Medulla oblongata (tissue), 1 donor: ENCODE data around the gene GDF2.

Experiments used
- DNase-seq: peaks from one replicate; pipeline ENCODE4 v3.0.0-alpha.2; 2015; ENCODE audit errors: extremely low spot score

GDF2 gene

GRCh38 chr10:47322300-47323061 lies at the start of gene GDF2:
Gene GDF2 (plus strand): TSS chr10:47322454. CDS start chr10:47322669, 215 bp downstream.
- no peak for DNase-seq

- DNase-seq: no peak
Observed at GRCh38 chr10:47276071-47276470, 46.2 kb upstream of the GDF2 start.

- no peak for DNase-seq
Observed at GRCh38 chr10:47276576-47277351, 45.5 kb upstream of the GDF2 start.

DNA sequence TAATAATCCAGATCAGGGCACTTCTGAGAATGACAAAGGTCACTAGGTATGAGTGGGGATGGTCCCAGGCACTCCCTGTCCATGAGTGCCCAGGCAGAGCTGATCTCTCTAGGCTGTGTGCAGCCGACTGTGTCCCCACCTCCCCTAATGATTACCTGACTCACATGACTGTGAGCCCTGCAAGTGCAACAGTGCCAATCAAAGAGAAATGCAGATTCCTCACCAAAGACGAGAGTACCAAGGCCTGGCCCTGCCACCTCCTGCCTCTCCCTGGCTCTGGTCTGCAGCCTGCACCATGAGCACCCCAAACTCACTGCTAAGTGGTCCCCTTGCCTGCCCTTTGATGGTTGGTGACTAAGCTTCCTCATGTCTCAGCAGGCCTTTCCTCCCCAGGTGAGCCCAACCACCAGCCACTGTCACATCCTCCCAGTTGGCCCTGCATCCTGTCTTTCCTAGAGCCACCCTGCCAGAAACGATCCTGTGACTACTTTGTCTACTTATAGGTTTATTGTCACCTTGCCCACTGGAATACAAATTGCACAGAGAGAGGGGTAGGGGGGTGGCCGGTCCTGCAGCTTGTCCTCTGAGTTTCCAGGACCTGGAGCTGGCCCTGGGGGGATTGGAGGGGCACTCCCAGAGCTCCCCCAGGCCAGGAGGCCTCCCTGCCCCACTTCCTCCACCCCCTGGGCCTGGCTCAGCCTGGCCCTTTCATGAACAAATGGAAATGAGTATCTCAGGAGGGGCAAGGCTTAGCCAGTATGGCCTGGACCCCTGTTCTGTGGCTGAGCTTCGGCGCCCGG lies 44.7 kb upstream of the GDF2 start:
- DNase-seq: no peak

DNA sequence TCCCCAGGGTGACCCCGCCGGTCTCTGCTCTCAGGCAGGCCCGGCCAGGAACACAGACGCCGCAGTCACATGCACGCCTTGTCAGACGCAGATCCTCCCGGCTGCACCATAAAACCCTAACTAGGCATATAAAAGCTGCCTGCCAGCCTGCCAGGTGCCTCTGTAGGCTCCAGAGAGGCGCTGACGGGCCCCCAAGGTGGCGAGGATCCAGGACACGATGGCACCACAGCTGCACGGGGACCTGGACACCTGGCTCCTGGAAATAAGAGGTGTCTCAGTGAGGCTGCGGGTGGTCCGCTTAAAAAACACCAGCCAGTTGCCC lies 44.1 kb upstream of the GDF2 start:
- no peak for DNase-seq

- no peak for DNase-seq
Observed at GRCh38 chr10:47278720-47279119, 43.5 kb upstream of the GDF2 start.

DNA sequence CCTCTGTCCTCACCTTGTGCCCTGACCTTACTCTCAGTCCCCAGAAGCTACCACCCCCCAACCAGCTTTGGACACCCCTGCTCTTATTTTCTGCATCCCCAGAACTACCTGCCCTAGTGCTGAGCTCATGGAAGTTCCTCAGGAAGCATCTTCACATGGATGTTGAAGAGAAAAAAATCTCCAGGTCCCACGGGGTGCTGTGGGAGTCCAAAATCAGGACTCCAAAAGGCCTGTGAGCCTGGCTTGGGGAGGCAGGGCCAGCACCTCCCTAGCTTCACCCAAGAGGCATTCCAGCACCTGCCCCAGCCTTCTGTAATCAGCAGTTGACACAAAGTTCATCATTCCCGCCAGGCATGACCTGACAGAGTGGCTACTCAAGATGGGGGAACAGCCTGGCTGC lies 43.0 kb upstream of the GDF2 start:
- no peak for DNase-seq

DNA sequence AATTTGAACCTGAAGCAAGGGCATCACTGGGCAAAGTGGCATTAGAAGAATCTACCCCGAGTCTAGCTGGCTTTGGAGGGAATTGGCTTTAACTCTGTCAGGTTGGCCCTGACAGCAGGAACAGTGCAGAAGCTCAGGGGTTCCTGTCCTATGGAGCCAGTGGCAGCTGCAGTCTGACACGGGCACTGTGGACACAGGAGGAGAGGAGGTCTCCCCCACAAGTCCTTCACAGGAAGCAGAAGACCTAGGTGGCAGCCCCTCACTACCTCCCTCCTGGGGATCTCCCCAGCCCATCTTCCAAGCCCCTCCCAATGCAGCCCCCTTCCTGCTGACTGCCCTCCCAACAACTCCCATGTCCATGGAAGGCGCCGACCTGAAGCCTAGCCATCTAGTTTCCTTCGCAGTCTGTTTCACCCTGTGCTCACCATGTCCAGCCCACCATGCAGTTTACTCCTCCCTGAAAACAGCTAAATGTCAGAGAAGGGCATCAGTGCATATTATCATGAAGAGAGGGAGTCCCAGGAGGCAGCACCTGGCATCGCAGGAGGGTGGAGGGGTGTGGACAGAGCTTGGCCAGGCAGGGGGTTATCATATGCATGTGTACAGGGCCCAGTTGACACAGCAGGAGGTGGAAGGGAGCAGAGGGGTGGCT lies 40.1 kb upstream of the GDF2 start:
- no peak for DNase-seq

- DNase-seq: no peak
Observed at GRCh38 chr10:47282657-47283018, 39.6 kb upstream of the GDF2 start.

- no peak for DNase-seq
Observed at GRCh38 chr10:47283101-47283630, 39.1 kb upstream of the GDF2 start.

DNA sequence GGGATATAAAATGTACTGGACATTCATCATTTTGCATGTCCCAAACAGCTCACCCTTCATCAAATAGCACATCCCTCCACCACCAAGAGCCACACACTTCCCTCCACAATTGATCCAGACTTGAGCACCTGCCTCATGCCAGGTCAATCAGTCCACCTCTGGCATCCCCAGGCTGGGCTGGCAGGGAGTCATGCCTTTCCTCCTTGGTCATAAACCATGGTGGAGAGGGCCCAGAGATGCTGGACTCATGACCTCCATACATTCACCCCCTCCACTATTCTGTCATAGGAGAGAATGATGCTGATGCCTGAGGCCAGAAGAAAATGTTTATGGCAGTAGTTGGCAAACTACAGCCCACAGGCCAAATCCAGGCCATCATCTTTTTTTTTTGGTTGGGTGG lies 38.4 kb upstream of the GDF2 start:
- no peak for DNase-seq

DNA sequence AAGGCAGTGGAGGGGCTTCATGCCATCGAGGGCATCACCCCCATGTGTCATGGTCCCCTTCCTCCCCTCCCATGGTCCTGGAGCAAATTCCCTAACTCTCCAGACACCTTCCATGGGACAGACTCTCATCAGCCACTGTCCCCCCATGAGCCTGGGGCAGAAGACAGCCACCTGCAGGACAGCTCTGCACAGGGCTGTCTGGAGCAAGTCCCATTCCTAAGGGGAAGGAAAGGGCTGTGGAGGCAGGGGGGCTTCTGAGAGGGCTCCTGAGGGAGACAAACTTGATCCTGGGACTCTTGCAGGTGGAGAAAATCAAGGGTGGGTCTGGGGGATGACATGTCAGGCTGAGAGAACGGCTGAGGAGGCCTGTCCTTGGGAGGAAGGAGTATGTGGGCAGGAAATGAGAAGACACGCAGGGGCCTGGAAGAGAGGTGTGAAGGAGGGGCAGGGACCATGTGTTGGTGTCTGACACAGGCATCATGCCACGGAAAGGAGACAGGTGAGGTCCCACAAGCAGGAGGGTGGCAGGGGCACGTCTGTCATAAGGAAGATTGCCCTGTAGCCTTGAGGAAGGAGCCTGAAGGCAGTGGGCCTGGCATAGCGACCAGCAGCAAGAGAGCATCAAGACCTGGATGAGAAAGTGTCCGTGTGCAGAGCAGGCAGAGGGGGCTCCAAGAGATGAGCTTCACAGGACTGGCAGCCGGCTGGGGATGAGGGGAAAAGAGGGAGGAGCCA lies 36.7 kb upstream of the GDF2 start:
- DNase-seq: no peak

DNA sequence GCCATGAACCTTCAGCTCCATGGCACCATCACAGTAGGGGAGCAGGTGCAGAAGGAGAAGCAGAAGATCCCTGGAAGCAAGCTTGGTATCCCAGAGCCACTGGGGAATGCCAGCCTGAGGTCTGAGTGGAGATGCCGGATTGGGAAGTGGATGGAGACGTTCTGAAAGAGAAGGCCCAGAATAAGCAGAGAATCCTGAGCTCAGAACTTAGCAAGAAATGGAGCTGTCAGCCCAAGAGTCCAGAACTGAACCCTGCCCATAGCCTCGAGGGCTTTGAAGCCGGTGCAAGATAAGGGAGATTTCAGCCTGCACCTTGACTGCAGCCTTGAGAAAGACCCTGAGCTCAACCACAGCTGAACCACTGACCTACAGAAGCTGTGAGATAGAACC lies 36.1 kb upstream of the GDF2 start:
- DNase-seq: no peak

- no peak for DNase-seq
Observed at GRCh38 chr10:47286591-47287315, 35.5 kb upstream of the GDF2 start.

GRCh38 chr10:47287365-47287802 lies 34.9 kb upstream of the GDF2 start:
- no peak for DNase-seq

DNA sequence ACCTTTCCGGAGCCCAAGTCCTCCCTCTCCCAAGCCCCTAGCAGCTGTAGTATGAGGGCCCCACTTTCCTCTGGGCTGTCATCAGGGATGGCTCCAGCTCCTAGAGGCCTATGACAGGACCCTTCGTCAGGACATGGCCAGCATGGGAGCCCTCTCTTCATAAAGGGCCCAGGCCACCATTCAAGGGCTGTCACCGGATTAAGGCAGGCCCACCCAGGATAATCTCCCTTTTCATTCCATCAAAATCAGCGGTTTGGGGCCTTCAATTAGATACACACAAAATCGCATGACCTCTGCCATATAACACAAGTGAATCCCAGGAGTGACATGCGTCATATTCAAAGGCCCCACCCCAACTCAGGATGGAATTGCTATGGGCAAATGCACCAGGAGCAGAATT lies 34.4 kb upstream of the GDF2 start:
- DNase-seq: no peak

GRCh38 chr10:47288236-47288635 lies 34.0 kb upstream of the GDF2 start:
- no peak for DNase-seq

DNA sequence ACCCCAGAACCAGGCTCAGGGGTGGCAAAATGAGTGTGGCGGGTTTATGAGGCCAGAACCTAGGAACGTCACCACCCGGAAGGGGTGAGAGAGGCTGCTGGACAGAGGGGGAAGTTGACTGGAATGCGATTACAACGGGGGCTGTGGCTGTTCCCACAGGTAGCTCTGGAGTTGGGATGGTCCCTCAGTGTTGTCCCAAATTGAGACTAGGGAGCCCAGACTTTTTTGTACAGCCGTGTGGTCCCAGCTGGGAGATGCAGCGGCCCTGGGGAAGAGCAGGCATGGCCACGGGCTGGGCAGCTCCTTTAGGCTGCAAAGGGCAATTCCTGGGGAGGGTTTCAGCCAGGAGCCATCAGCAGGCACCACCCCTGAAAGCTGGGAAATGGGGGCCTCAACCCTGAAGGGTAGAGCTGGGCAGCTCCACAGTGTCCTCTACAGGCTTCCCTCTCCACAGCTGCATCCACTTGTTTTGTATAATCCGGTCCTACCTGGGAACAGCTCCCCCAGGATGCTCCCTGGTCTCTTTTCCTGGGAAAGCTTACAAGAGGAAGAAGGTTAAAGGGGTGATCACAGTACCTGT lies 33.2 kb upstream of the GDF2 start:
- DNase-seq: no peak

DNA sequence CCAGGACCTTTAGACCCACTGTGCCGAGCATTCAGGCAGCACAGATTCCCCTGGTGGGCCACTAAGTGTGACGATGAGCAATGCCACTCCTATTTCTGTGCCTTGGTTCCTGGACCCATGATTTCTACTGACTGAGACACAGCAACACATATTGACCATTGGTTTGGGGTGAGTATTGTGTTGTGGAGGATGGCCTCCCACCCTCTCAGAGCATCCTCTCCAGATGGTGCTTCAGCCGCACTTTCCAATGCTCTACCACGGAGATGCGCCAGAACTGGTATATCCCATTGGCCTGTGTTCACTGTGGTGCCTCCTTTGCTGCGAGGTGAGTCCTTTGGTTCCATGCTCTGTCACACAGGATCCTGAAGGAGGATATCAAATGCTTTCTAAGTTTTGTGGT lies 32.3 kb upstream of the GDF2 start:
- no peak for DNase-seq

GRCh38 chr10:47290338-47290737 lies 31.9 kb upstream of the GDF2 start:
- no peak for DNase-seq
